GM12872 (cell line): ENCODE results near the gene LLGL1.

Experiments
- CTCF ChIP-seq: IDR thresholded peaks from 3 replicates; pipeline ENCODE4 v1.5.1; 2011; ENCODE audit warnings: low read depth, mild to moderate bottlenecking, low read length, moderate library complexity; ENCODE audit not compliant: insufficient read depth

LLGL1 gene

GRCh38 chr17:18240449-18240848 is 15.0 kb downstream of the LLGL1 start:
- no peak for TF ChIP-seq CTCF

- no peak for TF ChIP-seq CTCF
These were observed 15.9 kb downstream of the LLGL1 start for GRCh38 chr17:18241229-18241871.

- no peak for TF ChIP-seq CTCF
These were observed 19.8 kb downstream of the LLGL1 start for GRCh38 chr17:18245038-18245776.

GRCh38 chr17:18246109-18246725 is 20.8 kb downstream of the LLGL1 start:
- no peak for TF ChIP-seq CTCF

GRCh38 chr17:18246880-18247612 is 21.6 kb downstream of the LLGL1 start:
- no peak for TF ChIP-seq CTCF

GRCh38 chr17:18247613-18248001 is 22.2 kb downstream of the LLGL1 start:
- TF ChIP-seq CTCF: no peak

GRCh38 chr17:18248300-18248731 is 22.9 kb downstream of the LLGL1 start:
- peak; percentile 80 for TF ChIP-seq CTCF
